K562 (cell line): Measurements from ENCODE around the gene LOXHD1. TPM values are rescaled to one million over a fixed set of nuclear protein-coding genes. Genes with fewer than 3 reads are reported as not detected.

ENCODE experiments used
- BCL6 ChIP-seq: fragments of 250-450 bp; sonication (Bioruptor Pico); IDR thresholded peaks from 2 replicates; pipeline ENCODE4 v1.4.0; 2020
- CBFA2T3 ChIP-seq: fragments of 450-650 bp; IDR thresholded peaks from 2 replicates; pipeline ENCODE4 v1.6.1; 2017
- ETV6 ChIP-seq, 3 experiments: fragments of 150-350 bp in 1 of 3; sonication (generic) in 1 of 3; formaldehyde crosslinking in 1 of 3; IDR thresholded peaks; 2 replicates each; pipeline versions ENCODE4 v1.6.1 to v1.8.0; 2014 to 2022; ENCODE audit warnings: borderline replicate concordance in 2 of 3, low read depth in 2 of 3, antibody characterized with exemption in 1 of 3, low read length in 1 of 3, mild to moderate bottlenecking in 1 of 3, missing genetic modification reagents in 1 of 3
- HINFP ChIP-seq: fragments of 450-650 bp; conservative IDR thresholded peaks from 2 replicates; pipeline ENCODE4 v1.6.1; 2016; ENCODE audit warnings: missing genetic modification characterization, low read depth, mild to moderate bottlenecking, control low read depth, missing compliant biosample characterization
- KDM4B ChIP-seq, 2 experiments: fragments of 450-650 bp in 1 of 2; sonication (generic) in 1 of 2; IDR thresholded peaks; 2 replicates each; pipeline ENCODE4 v1.6.1; 2016 to 2017; ENCODE audit warnings: borderline replicate concordance in 2 of 2, antibody characterized with exemption in 1 of 2, low read depth in 1 of 2, mild to moderate bottlenecking in 1 of 2
- MCM3 ChIP-seq: fragments of 450-650 bp; IDR thresholded peaks from 2 replicates; pipeline ENCODE4 v1.6.1; 2016
- NFXL1 ChIP-seq: fragments of 450-650 bp; formaldehyde crosslinking; IDR thresholded peaks from 2 replicates; pipeline ENCODE4 v1.4.0; 2021; ENCODE audit warnings: mild to moderate bottlenecking
- RBBP5 ChIP-seq: fragments of 200-600 bp; sonication (generic); IDR thresholded peaks from 2 replicates; pipeline ENCODE4 v1.6.1; 2012; ENCODE audit warnings: borderline replicate concordance, mild to moderate bottlenecking, low read length, control low read depth, inconsistent platforms; ENCODE audit not compliant: insufficient read depth, poor library complexity, severe bottlenecking
- RCOR1 ChIP-seq, 2 experiments: IDR thresholded peaks; 2 replicates each; pipeline ENCODE4 v1.6.1; 2012; ENCODE audit warnings: low read depth in 2 of 2, low read length in 2 of 2, borderline replicate concordance in 1 of 2, improper control_type of control experiment in 1 of 2
- TSHZ1 ChIP-seq: fragments of 250-450 bp; sonication (Bioruptor Pico); IDR thresholded peaks from 2 replicates; pipeline ENCODE4 v1.4.0; 2020; ENCODE audit warnings: mild to moderate bottlenecking, moderate library complexity
- YBX1 ChIP-seq: fragments of 450-650 bp; IDR thresholded peaks from 2 replicates; pipeline ENCODE4 v1.7.1; 2016; ENCODE audit warnings: mild to moderate bottlenecking
- ZBTB33 ChIP-seq: sonication (generic); formaldehyde crosslinking; IDR thresholded peaks from 2 replicates; pipeline ENCODE4 v1.8.1; 2023; ENCODE audit warnings: mild to moderate bottlenecking, missing genetic modification reagents
- polyA plus RNA-seq, 8 experiments: library from polyadenylated mRNA; depleted of rRNA in 4 of 8; stranded (reverse) in 5 of 8; unstranded in 3 of 8; fragments of >200 nt; fragmentation: Nextera tagmentation in 2 of 8; fragmentation: Illumina TruSeq in 1 of 8; extraction: Ambion mirVana in 2 of 8; extraction: Trizol in 1 of 8; gene quantifications; 2 replicates each; pipeline versions ENCODE4 v1.2.1 to v1.2.3, GENCODE V29; 2011 to 2014; ENCODE audit warnings: inconsistent platforms in 1 of 8, missing spikeins in 1 of 8
- total RNA-seq, 7 experiments: library from RNA; depleted of rRNA in 6 of 7; stranded (reverse); fragments of >200 nt in 6 of 7; fragmentation: Illumina TruSeq in 2 of 7; extraction: Trizol in 2 of 7; gene quantifications; 2 replicates each; pipeline versions ENCODE4 v1.2.1 to v1.2.3, GENCODE V29; 2011 to 2021; ENCODE audit warnings: low replicate concordance in 1 of 7
- TF ChIP-seq, protein P1 (sequence below): fragments of 250-450 bp; sonication (Bioruptor Pico); IDR thresholded peaks from 2 replicates; pipeline ENCODE4 v1.5.0; 2021; ENCODE audit warnings: mild to moderate bottlenecking, borderline replicate concordance

Gene LOXHD1
- total and polyA plus RNA-seq, 9 of the 15 experiments (the other 6 are each of a cell fraction or from before 2014, with no cell fraction given) = not detected

DNA sequence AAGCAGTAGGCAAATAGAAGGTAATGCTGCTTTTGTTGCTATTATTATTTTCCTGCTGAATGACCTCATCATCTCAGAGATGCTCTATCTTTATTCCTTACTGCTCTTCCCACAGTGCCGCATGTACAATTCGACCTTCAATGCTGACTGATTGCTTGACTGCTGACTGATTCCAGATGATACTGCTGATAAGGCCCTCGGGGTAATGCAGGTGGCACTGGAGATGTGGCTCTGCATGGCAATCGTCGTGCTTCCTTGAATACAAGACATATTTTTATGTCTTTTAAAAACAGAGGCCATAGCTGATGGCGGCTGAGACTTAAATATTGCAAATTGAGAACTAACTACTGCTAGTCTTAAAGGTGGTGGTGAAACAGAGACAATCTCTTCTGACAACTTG lies 146.6 kb downstream of the LOXHD1 start (continued):
- no peak for TF ChIP-seq TSHZ1 (CRISPR knock-in tag)
- TF ChIP-seq NFXL1 (CRISPR knock-in tag) = no peak
- TF ChIP-seq YBX1 = no peak
- TF ChIP-seq ZBTB33 (CRISPR knock-in tag) = no peak
- no peak for TF ChIP-seq RCOR1 (IDR thresholded peaks at IDR 0.05; ENCODE audit: borderline replicate concordance in 1 of 2, low read depth in 2 of 2, low read length in 2 of 2)
- TF ChIP-seq RBBP5 = no peak
- TF ChIP-seq, protein P1, sequence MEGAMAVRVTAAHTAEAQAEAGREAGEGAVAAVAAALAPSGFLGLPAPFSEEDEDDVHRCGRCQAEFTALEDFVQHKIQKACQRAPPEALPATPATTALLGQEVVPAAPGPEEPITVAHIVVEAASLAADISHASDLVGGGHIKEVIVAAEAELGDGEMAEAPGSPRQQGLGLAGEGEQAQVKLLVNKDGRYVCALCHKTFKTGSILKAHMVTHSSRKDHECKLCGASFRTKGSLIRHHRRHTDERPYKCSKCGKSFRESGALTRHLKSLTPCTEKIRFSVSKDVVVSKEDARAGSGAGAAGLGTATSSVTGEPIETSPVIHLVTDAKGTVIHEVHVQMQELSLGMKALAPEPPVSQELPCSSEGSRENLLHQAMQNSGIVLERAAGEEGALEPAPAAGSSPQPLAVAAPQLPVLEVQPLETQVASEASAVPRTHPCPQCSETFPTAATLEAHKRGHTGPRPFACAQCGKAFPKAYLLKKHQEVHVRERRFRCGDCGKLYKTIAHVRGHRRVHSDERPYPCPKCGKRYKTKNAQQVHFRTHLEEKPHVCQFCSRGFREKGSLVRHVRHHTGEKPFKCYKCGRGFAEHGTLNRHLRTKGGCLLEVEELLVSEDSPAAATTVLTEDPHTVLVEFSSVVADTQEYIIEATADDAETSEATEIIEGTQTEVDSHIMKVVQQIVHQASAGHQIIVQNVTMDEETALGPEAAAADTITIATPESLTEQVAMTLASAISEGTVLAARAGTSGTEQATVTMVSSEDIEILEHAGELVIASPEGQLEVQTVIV (CRISPR knock-in tag) = no peak
- TF ChIP-seq MCM3 = no peak
- TF ChIP-seq ETV6 (IDR thresholded peaks at IDR 0.05; ENCODE audit: borderline replicate concordance in 1 of 2, low read depth in 2 of 2, low read length in 1 of 2) = no peak
- no peak for TF ChIP-seq ETV6 (CRISPR knock-in tag; IDR thresholded peaks at IDR 0.05; ENCODE audit: borderline replicate concordance)
- no peak for TF ChIP-seq CBFA2T3
- no peak for TF ChIP-seq KDM4B (IDR thresholded peaks at IDR 0.05; ENCODE audit: borderline replicate concordance in 2 of 2, low read depth in 1 of 2)
- no peak for TF ChIP-seq BCL6 (CRISPR knock-in tag)
- no peak for TF ChIP-seq HINFP (tag)
